ENCODE data around the gene MAVS.

- TF ChIP-seq TARDBP (IDR thresholded peaks at IDR 0.05) (no peak), ZNF384 (IDR thresholded peaks at IDR 0.05) (no peak), L3MBTL2 (conservative IDR thresholded peaks at IDR 0.05) (no peak), CTBP1 (IDR thresholded peaks at IDR 0.05; ENCODE audit: borderline replicate concordance) (no peak), BHLHE40 (IDR thresholded peaks at IDR 0.05; ENCODE audit: borderline replicate concordance) (no peak), ARNT (IDR thresholded peaks at IDR 0.05) (no peak), FOXM1 (IDR thresholded peaks at IDR 0.05; ENCODE audit: borderline replicate concordance) (no peak), SP1 (IDR thresholded peaks at IDR 0.05) (no peak), PKNOX1 (IDR thresholded peaks at IDR 0.05) (no peak), LEF1 (IDR thresholded peaks at IDR 0.05; ENCODE audit: borderline replicate concordance) (no peak), FOXK2 (IDR thresholded peaks at IDR 0.05) (no peak), NFRKB (IDR thresholded peaks at IDR 0.05) (no peak), HDGF (IDR thresholded peaks at IDR 0.05; ENCODE audit: borderline replicate concordance) (no peak), ELF4 (IDR thresholded peaks at IDR 0.05) (no peak)
Observed at GRCh38 chr20:3909952-3910366, 63.3 kb downstream of the MAVS start.
